HL-60/S4 (cell line): Measurements from ENCODE around the gene OPA1.

Experiments
- in situ Hi-C: fragments of 300-500 bp; cut with MboI; formaldehyde crosslinking; loops from 2 replicates; pipeline ENCODE4 v1.14.3; 2022; ENCODE audit warnings: low sequenced_read_pairs

Gene OPA1

GRCh38 chr3:193592841-193593667 is at the start of gene OPA1:
Gene OPA1 (plus strand): TSS chr3:193593208. CDS start chr3:193593378, 170 bp downstream.
- in situ Hi-C loops: no loop called here

- in situ Hi-C loops: no loop called here
These were observed 48.7 kb upstream of the OPA1 start for GRCh38 chr3:193544289-193544688.

- in situ Hi-C loops: no loop called here
These were observed 47.7 kb upstream of the OPA1 start for GRCh38 chr3:193545304-193545703.

GRCh38 chr3:193546129-193546528 is 46.9 kb upstream of the OPA1 start:
- in situ Hi-C loops: no loop called here

- in situ Hi-C loops: no loop called here
These were observed 44.6 kb upstream of the OPA1 start for GRCh38 chr3:193548406-193548805.

- in situ Hi-C loops: loop anchor here (25.0 kb wide), 1 partner anchor 741 kb away; no protein-coding TSS in a partner anchor
These were observed 40.1 kb upstream of the OPA1 start for GRCh38 chr3:193552923-193553322.

- in situ Hi-C loops: loop anchor here (25.0 kb wide), 1 partner anchor 741 kb away; no protein-coding TSS in a partner anchor
These were observed 39.4 kb upstream of the OPA1 start for GRCh38 chr3:193553586-193553985.

- in situ Hi-C loops: loop anchor here (25.0 kb wide), 1 partner anchor 743 kb away; no protein-coding TSS in a partner anchor
These were observed 38.2 kb upstream of the OPA1 start, which contains the start of gene ATP13A4 for GRCh38 chr3:193554811-193555210. Gene ATP13A4 (minus strand): TSS chr3:193554895. CDS start chr3:193554799, 96 bp downstream.

GRCh38 chr3:193556841-193557240 is 36.2 kb upstream of the OPA1 start:
- in situ Hi-C loops: loop anchor here (25.0 kb wide), 1 partner anchor 745 kb away; no protein-coding TSS in a partner anchor

- in situ Hi-C loops: loop anchor here (25.0 kb wide), 1 partner anchor 747 kb away; no protein-coding TSS in a partner anchor
These were observed 33.9 kb upstream of the OPA1 start for GRCh38 chr3:193559100-193559499.

GRCh38 chr3:193560091-193560490 is 32.9 kb upstream of the OPA1 start:
- in situ Hi-C loops: loop anchor here (25.0 kb wide), 1 partner anchor 748 kb away; no protein-coding TSS in a partner anchor

- in situ Hi-C loops: loop anchor here (25.0 kb wide), 1 partner anchor 749 kb away; no protein-coding TSS in a partner anchor
These were observed 32.1 kb upstream of the OPA1 start for GRCh38 chr3:193560870-193561269.

- in situ Hi-C loops: loop anchor here (25.0 kb wide), 1 partner anchor 751 kb away; no protein-coding TSS in a partner anchor
These were observed 29.6 kb upstream of the OPA1 start for GRCh38 chr3:193563426-193563825.

GRCh38 chr3:193564012-193564411 is 29.0 kb upstream of the OPA1 start:
- in situ Hi-C loops: loop anchor here (25.0 kb wide), 1 partner anchor 752 kb away; no protein-coding TSS in a partner anchor

GRCh38 chr3:193569119-193569518 is 23.9 kb upstream of the OPA1 start:
- in situ Hi-C loops: loop anchor here (25.0 kb wide), 1 partner anchor 757 kb away; no protein-coding TSS in a partner anchor

GRCh38 chr3:193572426-193572908 is 20.5 kb upstream of the OPA1 start:
- in situ Hi-C loops: loop anchor here (25.0 kb wide), 1 partner anchor 760 kb away; no protein-coding TSS in a partner anchor

GRCh38 chr3:193573403-193574191 is 19.4 kb upstream of the OPA1 start:
- in situ Hi-C loops: loop anchor here (25.0 kb wide), 1 partner anchor 761 kb away; no protein-coding TSS in a partner anchor

GRCh38 chr3:193574488-193575070 is 18.4 kb upstream of the OPA1 start:
- in situ Hi-C loops: loop anchor here (25.0 kb wide), 1 partner anchor 762 kb away; no protein-coding TSS in a partner anchor

- in situ Hi-C loops: no loop called here
These were observed 7.5 kb upstream of the OPA1 start for GRCh38 chr3:193585530-193585929.

- in situ Hi-C loops: no loop called here
These were observed 6.5 kb upstream of the OPA1 start for GRCh38 chr3:193586526-193586925.
